Measurements from ENCODE around the gene C19orf38. TPM values are rescaled to one million over a fixed set of nuclear protein-coding genes. Genes with fewer than 3 reads are reported as not detected.
A peak's percentile ranks its signal among the peaks of the same experiment; 100 is the strongest.

C19orf38 gene
- total RNA-seq, 2 experiments from 2014 or later, result 1.2 to 1.3 TPM

DNA sequence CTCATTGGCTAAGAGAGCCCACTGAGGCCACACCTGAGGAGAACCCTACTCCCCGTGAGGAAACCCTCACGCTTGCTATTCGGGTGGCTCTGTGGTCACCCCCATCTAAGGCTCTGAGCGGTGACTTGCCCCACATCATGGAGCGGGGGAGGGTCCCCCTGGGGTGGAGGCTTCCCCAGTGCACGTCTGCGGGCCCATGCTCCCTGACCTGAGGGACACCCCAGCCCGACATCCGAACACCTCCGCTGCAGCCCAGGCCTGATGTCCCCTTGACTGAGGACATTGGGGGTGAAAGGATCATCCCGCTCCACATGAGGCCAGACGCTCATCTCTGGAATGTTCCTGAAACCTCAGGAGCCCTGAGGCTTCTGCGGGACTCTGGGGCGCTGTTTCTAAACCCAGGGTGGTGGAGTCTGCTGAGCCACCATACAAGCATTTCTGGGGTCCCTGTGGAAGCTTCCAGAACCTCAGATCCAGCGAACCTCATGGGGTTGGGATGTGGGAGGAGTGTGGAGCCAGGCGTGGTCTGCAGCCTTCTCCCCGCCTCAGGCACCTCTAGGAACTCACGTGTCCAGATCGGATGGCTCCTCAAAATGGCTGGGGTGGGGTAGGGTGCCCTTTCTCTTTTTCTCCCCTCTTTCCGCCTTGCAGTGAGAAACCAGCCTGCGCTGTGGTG lies 32.1 kb upstream of the C19orf38 start:
- no peak overlapping the region for H3K4me3 Mint-ChIP-seq
- CTCF ChIA-PET, result no interaction called here

DNA sequence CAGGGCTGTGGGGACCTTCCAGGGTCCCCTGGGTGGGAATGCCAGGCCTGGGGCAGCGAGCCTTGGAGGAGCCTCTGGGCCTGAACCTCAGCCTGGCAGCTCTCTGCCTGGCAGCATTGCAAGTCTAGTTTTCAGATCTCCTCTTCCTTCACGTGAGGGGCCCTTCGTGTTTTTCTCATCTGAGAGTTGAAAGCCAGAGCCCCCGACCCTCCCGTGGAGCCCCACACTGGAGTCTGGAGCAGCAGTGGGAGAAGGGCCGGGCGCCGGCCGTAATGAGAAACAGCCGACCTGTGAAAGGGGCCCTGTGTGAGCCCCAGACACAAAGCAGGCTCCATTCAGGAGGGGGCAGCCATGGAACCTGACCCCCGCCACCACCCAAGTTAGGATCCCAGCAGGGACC lies 31.5 kb upstream of the C19orf38 start:
- TF ChIP-seq, protein P1, sequence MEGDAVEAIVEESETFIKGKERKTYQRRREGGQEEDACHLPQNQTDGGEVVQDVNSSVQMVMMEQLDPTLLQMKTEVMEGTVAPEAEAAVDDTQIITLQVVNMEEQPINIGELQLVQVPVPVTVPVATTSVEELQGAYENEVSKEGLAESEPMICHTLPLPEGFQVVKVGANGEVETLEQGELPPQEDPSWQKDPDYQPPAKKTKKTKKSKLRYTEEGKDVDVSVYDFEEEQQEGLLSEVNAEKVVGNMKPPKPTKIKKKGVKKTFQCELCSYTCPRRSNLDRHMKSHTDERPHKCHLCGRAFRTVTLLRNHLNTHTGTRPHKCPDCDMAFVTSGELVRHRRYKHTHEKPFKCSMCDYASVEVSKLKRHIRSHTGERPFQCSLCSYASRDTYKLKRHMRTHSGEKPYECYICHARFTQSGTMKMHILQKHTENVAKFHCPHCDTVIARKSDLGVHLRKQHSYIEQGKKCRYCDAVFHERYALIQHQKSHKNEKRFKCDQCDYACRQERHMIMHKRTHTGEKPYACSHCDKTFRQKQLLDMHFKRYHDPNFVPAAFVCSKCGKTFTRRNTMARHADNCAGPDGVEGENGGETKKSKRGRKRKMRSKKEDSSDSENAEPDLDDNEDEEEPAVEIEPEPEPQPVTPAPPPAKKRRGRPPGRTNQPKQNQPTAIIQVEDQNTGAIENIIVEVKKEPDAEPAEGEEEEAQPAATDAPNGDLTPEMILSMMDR (IDR thresholded peaks at IDR 0.05), result no peak
- H3K36me3 Mint-ChIP-seq (ENCODE audit: low read depth), result peaks cover 36% of the 10 kb centered on the region
- H3K4me3 Mint-ChIP-seq, result no peak overlapping the region
- ChIA-PET POLR2A (no interaction called here), CTCF (no interaction called here)
- H3K27me3 Mint-ChIP-seq, result no peaks in the 10 kb centered on the region
- ATAC-seq, result no peak
- no peaks in the 10 kb centered on the region for H3K9me3 Mint-ChIP-seq
- DNase-seq, result no peak
- H3K27ac Mint-ChIP-seq, result no peak overlapping the region
- intact Hi-C loops (cut with micrococcal nuclease), result no loop called here
- peaks cover 14% of the 10 kb centered on the region for H3K4me1 Mint-ChIP-seq (ENCODE audit: low read depth)

More for the DNA sequence above, 32.1 kb upstream of the C19orf38 start:
- DNase-seq (no peak), ATAC-seq (no peak)
- TF ChIP-seq, protein P1 (IDR thresholded peaks at IDR 0.05), result no peak
- Mint-ChIP-seq H3K27ac (peak overlapping the region; percentile 46), H3K4me1 (ENCODE audit: low read depth) (peaks cover 11% of the 10 kb centered on the region), H3K27me3 (no peaks in the 10 kb centered on the region), H3K36me3 (ENCODE audit: low read depth) (peaks cover 30% of the 10 kb centered on the region), H3K9me3 (no peaks in the 10 kb centered on the region)
- POLR2A ChIA-PET, result no interaction called here
- intact Hi-C loops (cut with micrococcal nuclease), result no loop called here

DNA sequence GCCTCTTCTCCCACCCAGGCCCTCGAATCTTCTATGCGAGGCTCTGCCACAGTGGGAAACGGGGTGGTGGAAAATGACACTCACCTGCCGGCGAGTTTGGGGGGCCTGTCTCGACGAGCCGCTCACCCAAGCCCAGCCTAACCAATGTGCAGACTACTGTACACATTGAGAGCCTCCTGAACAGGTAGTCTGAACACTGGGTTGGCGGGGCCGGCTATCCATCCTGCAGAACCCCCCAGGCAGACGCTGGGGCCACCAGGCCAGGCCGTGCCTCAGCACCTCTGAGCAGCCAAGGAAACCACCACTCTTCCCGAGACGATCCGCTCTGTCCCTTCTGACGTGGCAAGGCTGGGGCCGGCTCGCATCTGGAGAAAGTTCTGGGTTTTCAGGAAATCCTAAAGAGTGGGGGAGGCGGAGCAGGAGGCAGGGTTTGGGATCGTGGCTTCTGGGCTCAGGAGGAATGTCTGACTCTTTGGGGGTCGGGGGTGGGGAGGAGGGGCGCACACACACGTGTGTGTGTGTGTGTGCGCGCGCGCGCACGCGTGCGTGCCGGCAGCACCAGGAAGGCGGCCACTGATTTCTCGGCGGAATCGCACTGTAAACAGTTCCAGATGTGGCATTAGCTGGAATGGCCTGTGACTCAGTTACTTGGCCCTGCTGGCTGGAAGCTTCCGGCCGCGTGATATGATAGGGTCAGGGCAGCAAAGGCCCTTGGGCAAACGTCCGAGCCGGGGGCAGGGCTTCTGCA lies 30.8 kb upstream of the C19orf38 start:
- Mint-ChIP-seq H3K9me3 (no peaks in the 10 kb centered on the region), H3K27me3 (no peaks in the 10 kb centered on the region), H3K4me3 (no peak overlapping the region), H3K27ac (peak overlapping the region; percentile 15), H3K4me1 (ENCODE audit: low read depth) (peaks cover 15% of the 10 kb centered on the region), H3K36me3 (ENCODE audit: low read depth) (peaks cover 36% of the 10 kb centered on the region)
- DNase-seq (no peak), ATAC-seq (no peak)
- TF ChIP-seq, protein P1 (IDR thresholded peaks at IDR 0.05), result no peak
- CTCF ChIA-PET, result no interaction called here
- intact Hi-C loops (cut with micrococcal nuclease), result no loop called here
- POLR2A ChIA-PET, result interaction anchor here (0.5 to 1.1 kb wide), 2 partner anchors 18 to 197 kb away, joined by 3 read pairs; partner anchors contain the start of gene TMED1

DNA sequence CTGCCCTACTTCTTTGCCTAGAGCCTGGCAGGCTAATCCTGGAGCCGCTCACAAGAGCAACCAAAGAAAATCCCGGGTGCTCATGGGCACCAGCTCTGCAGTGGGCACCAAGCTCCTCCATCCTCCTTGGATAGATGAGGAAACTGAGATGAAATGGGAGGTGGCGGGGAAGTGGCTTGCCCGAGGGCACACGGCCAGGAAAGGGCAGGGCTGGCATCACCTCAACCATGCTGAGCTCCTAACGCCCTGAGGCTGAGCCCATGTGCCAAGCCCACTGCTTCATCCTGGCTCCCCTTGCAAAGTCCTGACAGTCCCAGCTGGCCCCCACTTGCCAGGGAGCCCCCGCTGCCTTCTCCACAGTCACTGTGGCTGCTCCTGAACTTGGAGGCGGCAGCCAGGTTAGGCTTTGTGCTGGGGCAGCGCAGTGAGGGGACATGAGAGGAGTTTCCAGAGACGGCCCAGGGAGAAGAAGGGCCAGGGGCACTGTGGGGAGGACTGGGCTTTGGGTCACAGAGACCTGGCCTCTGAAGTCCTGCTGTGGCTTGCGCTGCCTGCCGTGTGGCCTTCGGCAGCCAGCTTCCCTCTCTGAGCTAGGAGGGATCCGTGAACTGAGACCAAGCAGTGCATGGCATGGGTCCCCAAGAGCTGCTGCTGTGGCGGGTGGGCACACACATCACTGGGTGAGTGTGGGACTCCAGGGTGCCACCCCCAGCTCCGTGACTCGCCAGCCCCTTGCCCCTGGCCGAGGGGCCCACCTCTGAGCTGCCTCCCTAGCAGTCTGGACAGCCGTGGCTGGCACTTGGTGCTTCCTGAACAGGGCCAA lies 29.7 kb upstream of the C19orf38 start:
- peaks cover 31% of the 10 kb centered on the region for H3K36me3 Mint-ChIP-seq (ENCODE audit: low read depth)
- ATAC-seq, result no peak
- TF ChIP-seq, protein P1 (IDR thresholded peaks at IDR 0.05), result no peak
- H3K27me3 Mint-ChIP-seq, result no peaks in the 10 kb centered on the region
- H3K4me1 Mint-ChIP-seq (ENCODE audit: low read depth), result peaks cover 6% of the 10 kb centered on the region
- intact Hi-C loops (cut with micrococcal nuclease), result no loop called here
- no peak overlapping the region for H3K27ac Mint-ChIP-seq
- H3K4me3 Mint-ChIP-seq, result no peak overlapping the region
- POLR2A ChIA-PET, result interaction anchor here (1.1 kb wide), 1 partner anchor 17 kb away, joined by 3 read pairs; the partner anchor contains the start of gene TMED1
- no peak for DNase-seq
- CTCF ChIA-PET, result interaction anchor here (1.4 kb wide), 1 partner anchor 101 kb away, joined by 7 read pairs; the partner anchor contains the start of gene DNM2
- H3K9me3 Mint-ChIP-seq, result no peaks in the 10 kb centered on the region
